Testis (tissue), 2 donors: ENCODE data around the gene PRDM1.

Source experiments
- POLR2A ChIP-seq: fragments of 450-650 bp; IDR thresholded peaks from one replicate; pipeline ENCODE4 v1.6.1; 2017; ENCODE audit warnings: antibody characterized with exemption, mild to moderate bottlenecking, moderate library complexity
- TF ChIP-seq, protein P1 (sequence below), 3 experiments: fragments of 450-650 bp in 2 of 3; fragments of 200-600 bp in 1 of 3; sonication (generic) in 1 of 3; IDR thresholded peaks; one replicate each; pipeline ENCODE4 v1.5.1; 2016 to 2019; ENCODE audit warnings: antibody characterized with exemption in 3 of 3, mild to moderate bottlenecking in 2 of 3, moderate library complexity in 1 of 3

DNA sequence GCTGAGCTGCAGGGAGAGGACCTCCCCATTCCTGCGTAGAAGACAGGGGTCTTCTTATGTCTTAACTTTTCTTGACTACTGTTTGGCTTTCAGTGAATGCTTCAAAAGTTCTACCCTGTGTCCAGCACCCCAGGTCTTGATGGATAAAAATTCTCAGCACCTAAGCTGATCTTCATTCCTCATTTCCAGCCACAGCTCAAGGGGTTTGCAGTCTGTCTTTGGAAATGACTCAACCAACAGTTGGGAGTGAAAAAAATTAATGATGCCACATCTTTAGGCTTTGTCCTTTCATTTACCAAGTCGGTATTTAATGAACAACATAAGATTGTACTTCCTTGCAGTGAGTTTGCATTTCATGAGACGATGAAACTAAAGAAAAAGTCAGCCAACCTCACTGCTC, 40.3 kb downstream of the PRDM1 start:
- TF ChIP-seq, protein P1, sequence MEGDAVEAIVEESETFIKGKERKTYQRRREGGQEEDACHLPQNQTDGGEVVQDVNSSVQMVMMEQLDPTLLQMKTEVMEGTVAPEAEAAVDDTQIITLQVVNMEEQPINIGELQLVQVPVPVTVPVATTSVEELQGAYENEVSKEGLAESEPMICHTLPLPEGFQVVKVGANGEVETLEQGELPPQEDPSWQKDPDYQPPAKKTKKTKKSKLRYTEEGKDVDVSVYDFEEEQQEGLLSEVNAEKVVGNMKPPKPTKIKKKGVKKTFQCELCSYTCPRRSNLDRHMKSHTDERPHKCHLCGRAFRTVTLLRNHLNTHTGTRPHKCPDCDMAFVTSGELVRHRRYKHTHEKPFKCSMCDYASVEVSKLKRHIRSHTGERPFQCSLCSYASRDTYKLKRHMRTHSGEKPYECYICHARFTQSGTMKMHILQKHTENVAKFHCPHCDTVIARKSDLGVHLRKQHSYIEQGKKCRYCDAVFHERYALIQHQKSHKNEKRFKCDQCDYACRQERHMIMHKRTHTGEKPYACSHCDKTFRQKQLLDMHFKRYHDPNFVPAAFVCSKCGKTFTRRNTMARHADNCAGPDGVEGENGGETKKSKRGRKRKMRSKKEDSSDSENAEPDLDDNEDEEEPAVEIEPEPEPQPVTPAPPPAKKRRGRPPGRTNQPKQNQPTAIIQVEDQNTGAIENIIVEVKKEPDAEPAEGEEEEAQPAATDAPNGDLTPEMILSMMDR (IDR thresholded peaks at IDR 0.05): no peak
- no peak for TF ChIP-seq POLR2A
